ENCODE results near the gene BGLAP. TPM values are rescaled to one million over a fixed set of nuclear protein-coding genes. Genes with fewer than 3 reads are reported as not detected.
A peak's percentile ranks its signal among the peaks of the same experiment; 100 is the strongest.

BGLAP gene
- polyA plus RNA-seq, 1 of the 3 experiments (the other 2 are of a cell fraction) = 1.1 TPM

DNA sequence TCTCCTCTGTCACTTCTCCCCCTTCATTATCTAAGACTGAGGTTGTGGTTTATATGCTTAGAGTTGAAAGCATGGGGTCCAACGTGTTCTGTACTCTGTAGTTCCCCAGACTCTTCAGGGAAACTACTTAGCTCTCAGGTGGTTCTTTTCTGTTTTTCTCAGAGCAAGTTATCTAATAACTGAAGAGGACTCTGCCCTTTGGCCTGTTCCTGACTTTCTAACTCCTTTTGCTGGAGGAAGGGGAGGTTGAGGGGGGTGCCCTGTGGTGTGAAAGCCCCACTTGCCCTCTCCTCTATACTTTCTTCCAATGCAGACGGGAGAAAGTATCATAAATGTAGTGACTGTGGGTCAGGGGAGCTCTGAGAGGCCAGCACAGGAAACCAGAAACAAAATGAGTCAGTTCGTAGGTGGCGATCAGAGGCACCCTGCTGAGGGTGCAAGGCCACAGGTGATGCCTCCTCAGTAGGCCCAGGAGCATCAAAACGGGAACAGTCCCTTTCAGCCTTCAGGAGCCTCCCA lies 43.1 kb upstream of the BGLAP start:
- Histone ChIP-seq H3F3A (replicated peaks; ENCODE audit: insufficient read depth) (peaks cover 20% of the 10 kb centered on the region), H2AFZ (ENCODE audit: low read depth) (no peak overlapping the region), H3K79me2 (ENCODE audit: insufficient read depth) (peaks cover 72% of the 10 kb centered on the region), H4K20me1 (ENCODE audit: insufficient read depth) (0 out of 2 replicates have a peak, but pooled peaks cover 4% of the 10 kb centered on the region), H3K9ac (no peak overlapping the region), H3K27ac (ENCODE audit: low read depth in 2 of 2, low read length in 1 of 2) (no peak overlapping the region), H3K27me3 (ENCODE audit: insufficient read depth) (no peaks in the 10 kb centered on the region), H3K4me2 (no peak overlapping the region), H3K36me3 (replicated peaks in 1 of 2; ENCODE audit: control insufficient read depth in 1 of 2, insufficient read depth in 2 of 2, low read length in 1 of 2) (peaks cover 9 to 49% of the 10 kb centered on the region in 2 experiments), H3K9me2 (no peaks in the 10 kb centered on the region), H3K9me3 (no peaks in the 10 kb centered on the region), H3K4me1 (ENCODE audit: control insufficient read depth in 1 of 2, insufficient read depth in 2 of 2, low read depth in 1 of 2, low read length in 1 of 2) (peaks cover 0 to 14% of the 10 kb centered on the region in 2 experiments; a peak in 3 of 4 replicates), H3K4me3 (ENCODE audit: low read depth in 2 of 2, low read length in 1 of 2) (no peak overlapping the region)
- TF ChIP-seq RFX5 (IDR thresholded peaks at IDR 0.05; ENCODE audit: low read length) (no peak), CHD2 (IDR thresholded peaks at IDR 0.05; ENCODE audit: low read length, partially characterized antibody) (no peak)
- TF ChIP-seq, protein P1, sequence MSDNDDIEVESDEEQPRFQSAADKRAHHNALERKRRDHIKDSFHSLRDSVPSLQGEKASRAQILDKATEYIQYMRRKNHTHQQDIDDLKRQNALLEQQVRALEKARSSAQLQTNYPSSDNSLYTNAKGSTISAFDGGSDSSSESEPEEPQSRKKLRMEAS (IDR thresholded peaks at IDR 0.05; ENCODE audit: low read depth) = no peak
- DNase-seq = no peak
- WGBS (ENCODE audit: low lambda C conversion rate) = 82% methylated on average over 5 of the region's 5 CpGs
- CTCF ChIA-PET = interaction anchor here (0.9 to 1.1 kb wide), 2 partner anchors 12 to 26 kb away, joined by 3 to 4 read pairs; no protein-coding TSS in a partner anchor
- POLR2A ChIA-PET = no interaction called here

DNA sequence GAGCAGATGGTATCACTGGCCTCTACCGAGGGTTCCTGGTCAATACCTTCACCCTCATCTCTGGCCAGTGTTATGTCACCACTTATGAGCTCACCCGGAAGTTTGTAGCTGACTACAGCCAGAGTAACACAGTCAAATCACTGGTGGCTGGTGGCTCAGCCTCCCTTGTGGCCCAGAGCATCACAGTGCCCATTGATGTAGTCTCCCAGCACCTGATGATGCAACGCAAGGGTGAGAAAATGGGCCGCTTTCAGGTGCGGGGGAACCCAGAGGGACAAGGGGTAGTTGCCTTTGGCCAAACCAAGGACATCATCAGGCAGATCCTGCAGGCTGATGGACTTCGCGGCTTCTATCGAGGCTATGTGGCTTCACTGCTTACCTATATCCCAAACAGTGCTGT lies 41.9 kb upstream of the BGLAP start:
- Histone ChIP-seq H4K20me1 (ENCODE audit: insufficient read depth) (0 out of 2 replicates have a peak, but pooled peaks cover 4% of the 10 kb centered on the region), H3K27ac (ENCODE audit: low read depth in 2 of 2, low read length in 1 of 2) (no peak overlapping the region), H3K9ac (no peak overlapping the region), H3K27me3 (ENCODE audit: insufficient read depth) (no peaks in the 10 kb centered on the region), H3K4me2 (no peak overlapping the region), H3F3A (replicated peaks; ENCODE audit: insufficient read depth) (peaks cover 20% of the 10 kb centered on the region), H2AFZ (ENCODE audit: low read depth) (no peak overlapping the region), H3K9me2 (no peaks in the 10 kb centered on the region), H3K9me3 (no peaks in the 10 kb centered on the region), H3K4me1 (ENCODE audit: control insufficient read depth in 1 of 2, insufficient read depth in 2 of 2, low read depth in 1 of 2, low read length in 1 of 2) (peaks cover 0 to 8% of the 10 kb centered on the region in 2 experiments; a peak in 3 of 4 replicates), H3K36me3 (replicated peaks in 1 of 2; ENCODE audit: control insufficient read depth in 1 of 2, insufficient read depth in 2 of 2, low read length in 1 of 2) (peaks cover 16 to 49% of the 10 kb centered on the region in 2 experiments), H3K4me3 (ENCODE audit: low read depth in 2 of 2, low read length in 1 of 2) (no peak overlapping the region), H3K79me2 (ENCODE audit: insufficient read depth) (peaks cover 73% of the 10 kb centered on the region)
- no peak for TF ChIP-seq RFX5 (IDR thresholded peaks at IDR 0.05; ENCODE audit: low read length)
- TF ChIP-seq YY1 (IDR thresholded peaks at IDR 0.05; ENCODE audit: low read depth) = no peak
- TF ChIP-seq NRF1 (IDR thresholded peaks at IDR 0.05; ENCODE audit: low read depth, low read length) = no peak
- TF ChIP-seq SIN3A (IDR thresholded peaks at IDR 0.05; ENCODE audit: borderline replicate concordance, low read depth, low read length) = no peak
- no peak for TF ChIP-seq MEF2A (IDR thresholded peaks at IDR 0.05; ENCODE audit: borderline replicate concordance, low read depth)
- TF ChIP-seq JUND (IDR thresholded peaks at IDR 0.05) = no peak
- no peak for TF ChIP-seq RXRA (IDR thresholded peaks at IDR 0.05; ENCODE audit: borderline replicate concordance, low read depth)
- CTCF ChIA-PET = interaction anchor here (1.1 to 1.5 kb wide), 2 partner anchors 11 to 70 kb away, joined by 4 read pairs; no protein-coding TSS in a partner anchor
- POLR2A ChIA-PET = interaction anchor here (1.5 kb wide), 1 partner anchor 13 kb away, joined by 8 read pairs; the partner anchor contains the start of gene PMF1
- no peak for DNase-seq
- 96% methylated on average over 8 of the region's 8 CpGs for WGBS (ENCODE audit: low lambda C conversion rate)

DNA sequence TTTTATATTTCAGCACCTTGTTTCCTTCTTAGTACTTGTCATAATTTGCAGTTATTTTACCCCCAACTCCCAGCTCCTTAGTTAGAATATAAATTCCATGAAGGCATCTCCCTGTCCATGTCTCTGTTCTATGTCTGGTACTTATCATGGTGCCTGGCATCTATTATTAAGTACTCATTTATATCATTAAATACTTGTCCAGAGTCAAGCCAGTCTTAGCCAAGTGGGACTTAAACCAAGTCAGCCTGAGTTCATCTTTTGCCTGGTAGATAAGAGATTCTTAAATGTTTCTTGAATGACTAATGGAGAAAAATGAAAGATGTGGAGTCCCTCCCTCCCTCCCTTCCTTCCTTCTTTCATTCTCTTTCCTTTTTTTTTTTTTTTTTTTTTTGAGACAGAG lies 38.7 kb upstream of the BGLAP start:
- DNase-seq = no peak
- peaks cover 0 to 3% of the 10 kb centered on the region in 2 experiments; a peak in 3 of 4 replicates for H3K4me1 ChIP-seq (ENCODE audit: control insufficient read depth in 1 of 2, insufficient read depth in 2 of 2, low read depth in 1 of 2, low read length in 1 of 2)
- H3K79me2 ChIP-seq (ENCODE audit: insufficient read depth) = peaks cover 65% of the 10 kb centered on the region
- H3K27ac ChIP-seq (ENCODE audit: low read depth in 2 of 2, low read length in 1 of 2) = peak overlapping the region; percentile 35 to 62; a peak in 3 of 4 replicates
- H3F3A ChIP-seq (replicated peaks; ENCODE audit: insufficient read depth) = peaks cover 22% of the 10 kb centered on the region
- 0 out of 2 replicates have a peak, but pooled peaks cover 4% of the 10 kb centered on the region for H4K20me1 ChIP-seq (ENCODE audit: insufficient read depth)
- no peak overlapping the region for H2AFZ ChIP-seq (ENCODE audit: low read depth)
- peaks cover 30 to 46% of the 10 kb centered on the region in 2 experiments for H3K36me3 ChIP-seq (replicated peaks in 1 of 2; ENCODE audit: control insufficient read depth in 1 of 2, insufficient read depth in 2 of 2, low read length in 1 of 2)
- H3K4me2 ChIP-seq = peak overlapping the region; percentile 31; the same call in 1 of the 2 replicates
- H3K9me3 ChIP-seq = no peaks in the 10 kb centered on the region
- H3K9me2 ChIP-seq = no peaks in the 10 kb centered on the region
- H3K4me3 ChIP-seq (ENCODE audit: low read depth in 2 of 2, low read length in 1 of 2) = no peak overlapping the region
- no peak overlapping the region for H3K9ac ChIP-seq
- POLR2A ChIA-PET = no interaction called here
- TF ChIP-seq RCOR1 (IDR thresholded peaks at IDR 0.05; ENCODE audit: low read length) (no peak), FOSL2 (IDR thresholded peaks at IDR 0.05; ENCODE audit: borderline replicate concordance, low read depth) (peak; percentile 8; the same call in 1 of the 2 replicates), TCF12 (IDR thresholded peaks at IDR 0.05) (peak; percentile 88), NFIC (IDR thresholded peaks at IDR 0.05; ENCODE audit: borderline replicate concordance) (peak; percentile 45; the same call in 1 of the 2 replicates), POLR2AphosphoS5 (IDR thresholded peaks at IDR 0.05; ENCODE audit: low read depth, low read length) (peak; percentile 17; the same call in 1 of the 2 replicates), YY1 (IDR thresholded peaks at IDR 0.05; ENCODE audit: low read depth) (no peak), EP300 (IDR thresholded peaks at IDR 0.05; ENCODE audit: borderline replicate concordance in 1 of 2, low read depth in 1 of 2, low read length in 1 of 2) (peak in 1 of 2 experiments; percentile 44; a peak in 1 of 4 replicates), JUND (IDR thresholded peaks at IDR 0.05) (peak; percentile 55), TAF1 (IDR thresholded peaks at IDR 0.05; ENCODE audit: borderline replicate concordance, low read depth, low read length) (no peak)
- TF ChIP-seq, protein P2, sequence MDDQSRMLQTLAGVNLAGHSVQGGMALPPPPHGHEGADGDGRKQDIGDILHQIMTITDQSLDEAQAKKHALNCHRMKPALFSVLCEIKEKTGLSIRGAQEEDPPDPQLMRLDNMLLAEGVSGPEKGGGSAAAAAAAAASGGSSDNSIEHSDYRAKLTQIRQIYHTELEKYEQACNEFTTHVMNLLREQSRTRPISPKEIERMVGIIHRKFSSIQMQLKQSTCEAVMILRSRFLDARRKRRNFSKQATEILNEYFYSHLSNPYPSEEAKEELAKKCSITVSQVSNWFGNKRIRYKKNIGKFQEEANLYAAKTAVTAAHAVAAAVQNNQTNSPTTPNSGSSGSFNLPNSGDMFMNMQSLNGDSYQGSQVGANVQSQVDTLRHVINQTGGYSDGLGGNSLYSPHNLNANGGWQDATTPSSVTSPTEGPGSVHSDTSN (IDR thresholded peaks at IDR 0.05) = peak; percentile 78
- H3K27me3 ChIP-seq (ENCODE audit: insufficient read depth) = no peaks in the 10 kb centered on the region
- CTCF ChIA-PET = interaction anchor here (0.6 to 2.0 kb wide), 3 partner anchors 13 to 106 kb away, joined by 3 to 7 read pairs (median 3); no protein-coding TSS in a partner anchor
